ENCODE results near the gene POLR3G. TPM values are rescaled to one million over a fixed set of nuclear protein-coding genes. Genes with fewer than 3 reads are reported as not detected.
A peak's percentile ranks its signal among the peaks of the same experiment; 100 is the strongest.

Gene POLR3G
- total and polyA plus RNA-seq, 2 of the 13 experiments (the other 11 are each of a cell fraction or from before 2014, with no cell fraction given), result 1.2 to 7.3 TPM

GRCh38 chr5:90473396-90474234 lies 1.0 kb upstream of the POLR3G start (continued):
- TF ChIP-seq TIGD3 (CRISPR knock-in tag; IDR thresholded peaks at IDR 0.05; ENCODE audit: borderline replicate concordance) (peak; percentile 34; the same call in 1 of the 2 replicates), MYC (CRISPR knock-in tag; IDR thresholded peaks at IDR 0.05; ENCODE audit: borderline replicate concordance) (peak; percentile 91), MXD3 (CRISPR knock-in tag; IDR thresholded peaks at IDR 0.05) (0 out of 2 replicates have a peak, but pooled peaks have one; percentile 46), NPAS2 (CRISPR knock-in tag; IDR thresholded peaks at IDR 0.05; ENCODE audit: borderline replicate concordance) (no peak), HNRNPUL1 (IDR thresholded peaks at IDR 0.05; ENCODE audit: low read depth, low read length) (no peak), FOXO4 (CRISPR knock-in tag; conservative IDR thresholded peaks at IDR 0.05) (no peak), NFKB2 (CRISPR knock-in tag; IDR thresholded peaks at IDR 0.05; ENCODE audit: borderline replicate concordance) (peak; percentile 42; the same call in 1 of the 2 replicates), MYNN (CRISPR knock-in tag; IDR thresholded peaks at IDR 0.05; ENCODE audit: low read depth) (0 out of 2 replicates have a peak, but pooled peaks have one; percentile 31), ZNF615 (CRISPR knock-in tag; IDR thresholded peaks at IDR 0.05; ENCODE audit: borderline replicate concordance) (0 out of 2 replicates have a peak, but pooled peaks have one; percentile 82), PHF8 (CRISPR knock-in tag; IDR thresholded peaks at IDR 0.05) (peak; percentile 77; the same call in 1 of the 2 replicates), ZNF598 (CRISPR knock-in tag; IDR thresholded peaks at IDR 0.05; ENCODE audit: borderline replicate concordance) (peak; percentile 70; the same call in 1 of the 2 replicates), TEF (CRISPR knock-in tag; IDR thresholded peaks at IDR 0.05) (0 out of 2 replicates have a peak, but pooled peaks have one; percentile 73), TMF1 (CRISPR knock-in tag; IDR thresholded peaks at IDR 0.05; ENCODE audit: low read depth) (peak; percentile 47; the same call in 1 of the 2 replicates), KIAA2018 (CRISPR knock-in tag; IDR thresholded peaks at IDR 0.05; ENCODE audit: borderline replicate concordance) (no peak), ZNF543 (CRISPR knock-in tag; IDR thresholded peaks at IDR 0.05) (0 out of 2 replicates have a peak, but pooled peaks have one; percentile 16)

Data from HepG2 (cell line).